ENCODE measurements around the gene SEMA4D. TPM values are rescaled to one million over a fixed set of nuclear protein-coding genes. Genes with fewer than 3 reads are reported as not detected.

The SEMA4D gene
- total RNA-seq, 2 donors from 2014 or later, result 17.1 to 52.7 TPM

GRCh38 chr9:89365532-89365912 lies 132.4 kb downstream of the SEMA4D start:
- H3K27ac ChIP-seq, result no peak overlapping the region
- H3K4me3 ChIP-seq, result no peak overlapping the region
- WGBS, result 93% methylated on average over 2 of the region's 2 CpGs
- TF ChIP-seq POLR2AphosphoS5 (IDR thresholded peaks at IDR 0.05) (no peak), POLR2A (IDR thresholded peaks at IDR 0.05) (no peak), CTCF (IDR thresholded peaks at IDR 0.05) (no peak)
- intact Hi-C loops (cut with DNase I), result no loop called here
- no peaks in the 10 kb centered on the region for H3K9me3 ChIP-seq
- H3K27me3 ChIP-seq (replicated peaks; ENCODE audit: insufficient read depth), result no peaks in the 10 kb centered on the region
- no peak for DNase-seq (ENCODE audit: low spot score)
- H3K4me1 ChIP-seq (replicated peaks), result no peaks in the 10 kb centered on the region
- peaks cover 5 to 11% of the 10 kb centered on the region in 2 donors for H3K36me3 ChIP-seq

GRCh38 chr9:89364666-89365531 lies 133.0 kb downstream of the SEMA4D start:
- H3K4me3 ChIP-seq, result no peak overlapping the region
- no peaks in the 10 kb centered on the region for H3K27me3 ChIP-seq (replicated peaks; ENCODE audit: insufficient read depth)
- H3K9me3 ChIP-seq, result no peaks in the 10 kb centered on the region
- no peak for TF ChIP-seq CTCF (IDR thresholded peaks at IDR 0.05)
- no peak for TF ChIP-seq POLR2A (IDR thresholded peaks at IDR 0.05)
- no peak for TF ChIP-seq POLR2AphosphoS5 (IDR thresholded peaks at IDR 0.05)
- H3K4me1 ChIP-seq (replicated peaks), result no peaks in the 10 kb centered on the region
- H3K36me3 ChIP-seq, result peaks cover 5 to 11% of the 10 kb centered on the region in 2 donors
- intact Hi-C loops (cut with DNase I), result no loop called here
- 89% methylated on average over 12 of the region's 17 CpGs for WGBS
- no peak overlapping the region for H3K27ac ChIP-seq
- no peak for DNase-seq (ENCODE audit: low spot score)

GRCh38 chr9:89363921-89364665 lies 133.8 kb downstream of the SEMA4D start:
- no peaks in the 10 kb centered on the region for H3K9me3 ChIP-seq
- H3K4me3 ChIP-seq, result no peak overlapping the region
- H3K27me3 ChIP-seq (replicated peaks; ENCODE audit: insufficient read depth), result no peaks in the 10 kb centered on the region
- intact Hi-C loops (cut with DNase I), result no loop called here
- no peaks in the 10 kb centered on the region for H3K4me1 ChIP-seq (replicated peaks)
- peaks cover 5 to 11% of the 10 kb centered on the region in 2 donors for H3K36me3 ChIP-seq
- 87% methylated on average over 9 of the region's 9 CpGs for WGBS
- no peak overlapping the region for H3K27ac ChIP-seq
- no peak for DNase-seq (ENCODE audit: low spot score)
- no peak for TF ChIP-seq POLR2AphosphoS5 (IDR thresholded peaks at IDR 0.05)
- no peak for TF ChIP-seq CTCF (IDR thresholded peaks at IDR 0.05)
- no peak for TF ChIP-seq POLR2A (IDR thresholded peaks at IDR 0.05)

- H3K27me3 ChIP-seq (replicated peaks; ENCODE audit: insufficient read depth), result no peaks in the 10 kb centered on the region
- whole genome bisulfite sequencing, result 84% methylated on average over 6 of the region's 6 CpGs
- no peak for DNase-seq (ENCODE audit: low spot score)
- intact Hi-C loops (cut with DNase I), result no loop called here
- H3K36me3 ChIP-seq, result peaks cover 9 to 11% of the 10 kb centered on the region in 2 donors
- no peaks in the 10 kb centered on the region for H3K9me3 ChIP-seq
- H3K27ac ChIP-seq, result no peak overlapping the region
- H3K4me1 ChIP-seq (replicated peaks), result no peaks in the 10 kb centered on the region
- TF ChIP-seq CTCF (IDR thresholded peaks at IDR 0.05), result no peak
- H3K4me3 ChIP-seq, result no peak overlapping the region
These were observed 134.6 kb downstream of the SEMA4D start for GRCh38 chr9:89363311-89363670.

Data from prostate gland (tissue), 2 donors.